H9 (cell line): Measurements from ENCODE around the gene POMT2. TPM values are rescaled to one million over a fixed set of nuclear protein-coding genes. Genes with fewer than 3 reads are reported as not detected.
"Not testable (repeated sequence)": the region's sequence is repeated elsewhere in the genome, so short reads cannot be mapped to it uniquely, and the experiment has no call there.

Experiments used
- DNase-seq: peaks from one replicate; pipeline ENCODE4 v3.0.0-alpha.2; 2017
- H2AFZ ChIP-seq: one replicate; pipeline ENCODE4 v1.6.1; 2013; ENCODE audit warnings: mild to moderate bottlenecking, low read length, control low read depth, moderate library complexity
- H2AK5ac ChIP-seq: 2 replicates; pipeline ENCODE4 v1.6.1; 2013; ENCODE audit warnings: low read length, control low read depth, mixed read lengths; ENCODE audit not compliant: insufficient read length
- H2BK120ac ChIP-seq: one replicate; pipeline ENCODE4 v1.6.1; 2013; ENCODE audit warnings: low read depth, mild to moderate bottlenecking, low read length, control low read depth, inconsistent platforms; ENCODE audit not compliant: poor library complexity, severe bottlenecking
- H2BK12ac ChIP-seq: 2 replicates; pipeline ENCODE4 v1.6.1; 2013; ENCODE audit warnings: low read length, control low read depth, mixed read lengths, low read depth; ENCODE audit not compliant: insufficient read length
- H2BK15ac ChIP-seq: 2 replicates; pipeline ENCODE4 v1.6.1; 2013; ENCODE audit warnings: low read depth, low read length, control low read depth
- H2BK20ac ChIP-seq: one replicate; pipeline ENCODE4 v1.6.1; 2013; ENCODE audit warnings: low read depth, mild to moderate bottlenecking, low read length, control low read depth, inconsistent platforms; ENCODE audit not compliant: poor library complexity, severe bottlenecking
- H2BK5ac ChIP-seq: 2 replicates; pipeline ENCODE4 v1.6.1; 2013; ENCODE audit warnings: low read length, control low read depth, mixed read lengths; ENCODE audit not compliant: insufficient read length
- H3K14ac ChIP-seq: 2 replicates; pipeline ENCODE4 v1.6.1; 2013; ENCODE audit warnings: low read length, control low read depth; ENCODE audit not compliant: insufficient read depth
- H3K18ac ChIP-seq: 2 replicates; pipeline ENCODE4 v1.6.1; 2013; ENCODE audit warnings: low read depth, mild to moderate bottlenecking, mixed read lengths, low read length, control low read depth; ENCODE audit not compliant: insufficient read length
- H3K23ac ChIP-seq: 2 replicates; pipeline ENCODE4 v1.6.1; 2013; ENCODE audit warnings: low read length, control low read depth, mixed read lengths, low read depth; ENCODE audit not compliant: insufficient read length
- H3K23me2 ChIP-seq: 2 replicates; pipeline ENCODE4 v1.6.1; 2013; ENCODE audit warnings: low read depth, mild to moderate bottlenecking, mixed read lengths, low read length, control low read depth; ENCODE audit not compliant: insufficient read length, poor library complexity, severe bottlenecking
- H3K27ac ChIP-seq: 2 replicates; pipeline ENCODE4 v1.5.1; 2013; ENCODE audit warnings: low read length, control low read depth, mixed read lengths, low read depth; ENCODE audit not compliant: insufficient read length
- H3K27me3 ChIP-seq: 2 replicates; pipeline ENCODE4 v1.6.1; 2013; ENCODE audit warnings: low read length, control low read depth, inconsistent platforms; ENCODE audit not compliant: insufficient read depth
- H3K4ac ChIP-seq: 2 replicates; pipeline ENCODE4 v1.6.1; 2013; ENCODE audit warnings: low read depth, mild to moderate bottlenecking, control low read depth, inconsistent platforms, low read length, moderate library complexity
- H3K4me1 ChIP-seq: 2 replicates; pipeline ENCODE4 v1.6.1; 2013; ENCODE audit warnings: low read length, control low read depth, inconsistent platforms; ENCODE audit not compliant: insufficient read depth
- H3K4me2 ChIP-seq: 2 replicates; pipeline ENCODE4 v1.6.1; 2013; ENCODE audit warnings: low read length, control low read depth, mixed read lengths; ENCODE audit not compliant: insufficient read length, insufficient read depth
- H3K56ac ChIP-seq: 2 replicates; pipeline ENCODE4 v1.6.1; 2013; ENCODE audit warnings: low read depth, mild to moderate bottlenecking, mixed read lengths, low read length, control low read depth; ENCODE audit not compliant: insufficient read length
- H3K79me1 ChIP-seq: 2 replicates; pipeline ENCODE4 v1.6.1; 2013; ENCODE audit warnings: low read depth, mild to moderate bottlenecking, moderate library complexity, low read length, control low read depth, inconsistent platforms; ENCODE audit not compliant: insufficient read depth, poor library complexity, severe bottlenecking
- H3K79me2 ChIP-seq: 2 replicates; pipeline ENCODE4 v1.6.1; 2013; ENCODE audit warnings: low read length, control low read depth, inconsistent platforms; ENCODE audit not compliant: insufficient read depth
- H3K9ac ChIP-seq: 2 replicates; pipeline ENCODE4 v1.6.1; 2013; ENCODE audit warnings: low read length, control low read depth, mixed read lengths; ENCODE audit not compliant: insufficient read length; ENCODE audit errors: extremely low read depth
- H3K9me3 ChIP-seq: one replicate; pipeline ENCODE4 v1.6.1; 2013; ENCODE audit warnings: low read depth, low read length, inconsistent platforms; ENCODE audit not compliant: control insufficient read depth
- H3T11ph ChIP-seq: one replicate; pipeline ENCODE4 v1.6.1; 2013; ENCODE audit warnings: mild to moderate bottlenecking, low read length, control low read depth, inconsistent platforms
- H4K20me1 ChIP-seq: one replicate; pipeline ENCODE4 v1.6.1; 2013; ENCODE audit not compliant: control insufficient read depth, insufficient read length, insufficient read depth
- H4K5ac ChIP-seq: 2 replicates; pipeline ENCODE4 v1.6.1; 2013; ENCODE audit warnings: low read depth, mild to moderate bottlenecking, mixed read lengths, low read length, control low read depth; ENCODE audit not compliant: insufficient read length
- H4K8ac ChIP-seq: replicated peaks from 2 replicates; pipeline ENCODE4 v1.6.1; 2013; ENCODE audit warnings: low read length, control low read depth, mixed read lengths, low read depth; ENCODE audit not compliant: insufficient read length
- H4K91ac ChIP-seq: 2 replicates; pipeline ENCODE4 v1.6.1; 2013; ENCODE audit warnings: low read depth, mild to moderate bottlenecking, moderate library complexity, mixed read lengths, low read length, control low read depth; ENCODE audit not compliant: insufficient read length
- H3K27ac Mint-ChIP-seq, 3 experiments: 2 replicates in 2 of 3; 3 replicates in 1 of 3; pipeline ENCODE4 v1.8.0; 2020 to 2021; ENCODE audit warnings: mixed read lengths in 3 of 3, mild to moderate bottlenecking in 1 of 3, moderate library complexity in 1 of 3
- H3K27me3 Mint-ChIP-seq: 2 replicates; pipeline ENCODE4 v1.8.0; 2021; ENCODE audit warnings: low read depth, mild to moderate bottlenecking, moderate library complexity, mixed read lengths
- H3K36me3 Mint-ChIP-seq, 3 experiments: 2 replicates in 2 of 3; 3 replicates in 1 of 3; pipeline ENCODE4 v1.8.0; 2020 to 2021; ENCODE audit warnings: low read depth in 3 of 3, mixed read lengths in 3 of 3; ENCODE audit not compliant: insufficient read depth in 1 of 3
- H3K4me1 Mint-ChIP-seq, 2 experiments: 2 replicates each; pipeline ENCODE4 v1.8.0; 2020; ENCODE audit warnings: mixed read lengths in 2 of 2
- H3K4me3 Mint-ChIP-seq, 2 experiments: 2 replicates in 1 of 2; 3 replicates in 1 of 2; pipeline ENCODE4 v1.8.0; 2020 to 2021; ENCODE audit warnings: mild to moderate bottlenecking in 2 of 2, mixed read lengths in 2 of 2, moderate library complexity in 1 of 2
- H3K9me3 Mint-ChIP-seq, 2 experiments: 2 replicates in 1 of 2; 3 replicates in 1 of 2; pipeline ENCODE4 v1.8.0; 2020; ENCODE audit warnings: mild to moderate bottlenecking in 2 of 2, mixed read lengths in 2 of 2, moderate library complexity in 1 of 2
- WGBS: extraction: QIAGEN DNeasy Blood & Tissue Kit; methylation state at CpG from one replicate; pipeline ENCODE4 v1.1.7; 2013; ENCODE audit warnings: missing lambda C conversion rate, low lambda C conversion rate, mixed read lengths; ENCODE audit not compliant: insufficient read length; ENCODE audit errors: extremely low coverage; 5-methylcytosine and 5-hydroxymethylcytosine counted together
- total RNA-seq: library from RNA; stranded (reverse); gene quantifications from 2 replicates; pipeline ENCODE4 v1.2.1, GENCODE V29; 2021
- TF ChIP-seq, protein P1 (sequence below): fragments of 200-600 bp; sonication (generic); conservative IDR thresholded peaks from 3 replicates; pipeline ENCODE4 v1.8.0; 2021; ENCODE audit warnings: antibody characterized with exemption, mild to moderate bottlenecking

POMT2 gene
- total RNA-seq, 1 experiment from 2014 or later, result 25.2 TPM

DNA sequence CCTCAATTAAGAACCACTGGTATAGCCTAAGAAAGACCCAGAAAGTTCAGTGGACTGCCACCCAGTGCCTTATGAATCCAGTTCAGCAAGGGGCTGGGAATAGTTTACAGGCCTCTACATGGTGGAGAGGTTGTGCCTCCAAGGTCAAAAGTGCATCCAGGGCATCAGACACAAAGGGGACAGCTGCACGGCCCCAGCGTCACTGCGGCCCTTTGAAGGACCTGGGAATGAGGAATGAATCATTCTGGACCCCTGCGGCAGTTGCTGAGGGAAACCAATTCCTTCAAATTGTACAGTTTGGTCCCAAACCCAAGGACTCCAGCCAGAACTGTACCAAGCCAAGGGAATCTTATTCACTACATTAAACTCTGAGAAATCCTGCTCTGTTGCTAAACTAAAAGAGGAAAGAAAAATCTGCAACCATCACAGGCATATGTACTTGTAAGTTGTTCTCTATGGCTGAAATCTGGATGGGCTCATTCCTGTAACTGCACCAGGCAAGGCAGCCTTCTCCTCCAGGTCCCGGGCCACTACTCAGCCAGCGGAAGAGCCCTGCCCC lies 38.8 kb downstream of the POMT2 start:
- H3K36me3 Mint-ChIP-seq, result peaks cover 9 to 43% (median 29%) of the 10 kb centered on the region in 3 experiments; a peak in 6 of 7 replicates
- H3K23ac ChIP-seq, result no peak overlapping the region
- no peak overlapping the region for H2AFZ ChIP-seq
- H4K8ac ChIP-seq, result no peak overlapping the region
- H3K27me3 Mint-ChIP-seq, result no peaks in the 10 kb centered on the region
- no peaks in the 10 kb centered on the region for H3K4me1 ChIP-seq
- H2BK15ac ChIP-seq, result no peak overlapping the region
- no peak overlapping the region for H4K91ac ChIP-seq
- no peak overlapping the region for H3T11ph ChIP-seq
- H3K56ac ChIP-seq, result no peak overlapping the region
- no peak overlapping the region for H2AK5ac ChIP-seq
- no peak overlapping the region for H3K4ac ChIP-seq
- no peak overlapping the region for H3K27ac ChIP-seq
- H2BK5ac ChIP-seq, result no peak overlapping the region
- H3K9ac ChIP-seq, result no peak overlapping the region
- no peaks in the 10 kb centered on the region for H3K79me1 ChIP-seq
- no peak overlapping the region for H3K4me3 Mint-ChIP-seq
- H4K5ac ChIP-seq, result no peak overlapping the region
- H2BK12ac ChIP-seq, result no peak overlapping the region
- TF ChIP-seq, protein P1, sequence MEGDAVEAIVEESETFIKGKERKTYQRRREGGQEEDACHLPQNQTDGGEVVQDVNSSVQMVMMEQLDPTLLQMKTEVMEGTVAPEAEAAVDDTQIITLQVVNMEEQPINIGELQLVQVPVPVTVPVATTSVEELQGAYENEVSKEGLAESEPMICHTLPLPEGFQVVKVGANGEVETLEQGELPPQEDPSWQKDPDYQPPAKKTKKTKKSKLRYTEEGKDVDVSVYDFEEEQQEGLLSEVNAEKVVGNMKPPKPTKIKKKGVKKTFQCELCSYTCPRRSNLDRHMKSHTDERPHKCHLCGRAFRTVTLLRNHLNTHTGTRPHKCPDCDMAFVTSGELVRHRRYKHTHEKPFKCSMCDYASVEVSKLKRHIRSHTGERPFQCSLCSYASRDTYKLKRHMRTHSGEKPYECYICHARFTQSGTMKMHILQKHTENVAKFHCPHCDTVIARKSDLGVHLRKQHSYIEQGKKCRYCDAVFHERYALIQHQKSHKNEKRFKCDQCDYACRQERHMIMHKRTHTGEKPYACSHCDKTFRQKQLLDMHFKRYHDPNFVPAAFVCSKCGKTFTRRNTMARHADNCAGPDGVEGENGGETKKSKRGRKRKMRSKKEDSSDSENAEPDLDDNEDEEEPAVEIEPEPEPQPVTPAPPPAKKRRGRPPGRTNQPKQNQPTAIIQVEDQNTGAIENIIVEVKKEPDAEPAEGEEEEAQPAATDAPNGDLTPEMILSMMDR, result no peak
- H3K4me1 Mint-ChIP-seq, result no peaks in the 10 kb centered on the region
- H3K9me3 Mint-ChIP-seq, result no peaks in the 10 kb centered on the region; a peak in 1 of 5 replicates
- no peaks in the 10 kb centered on the region for H3K79me2 ChIP-seq
- H4K20me1 ChIP-seq, result no peaks in the 10 kb centered on the region
- no peak overlapping the region for H2BK20ac ChIP-seq
- H3K4me2 ChIP-seq, result no peak overlapping the region
- DNase-seq, result no peak
- H3K14ac ChIP-seq, result no peak overlapping the region
- no peaks in the 10 kb centered on the region for H3K9me3 ChIP-seq
- no peaks in the 10 kb centered on the region for H3K23me2 ChIP-seq
- H2BK120ac ChIP-seq, result no peak overlapping the region
- no peak overlapping the region for H3K18ac ChIP-seq
- H3K27me3 ChIP-seq, result no peaks in the 10 kb centered on the region
- H3K27ac Mint-ChIP-seq, result no peak overlapping the region
- no CpG with 5 or more reads among the region's 6 CpGs for WGBS

DNA sequence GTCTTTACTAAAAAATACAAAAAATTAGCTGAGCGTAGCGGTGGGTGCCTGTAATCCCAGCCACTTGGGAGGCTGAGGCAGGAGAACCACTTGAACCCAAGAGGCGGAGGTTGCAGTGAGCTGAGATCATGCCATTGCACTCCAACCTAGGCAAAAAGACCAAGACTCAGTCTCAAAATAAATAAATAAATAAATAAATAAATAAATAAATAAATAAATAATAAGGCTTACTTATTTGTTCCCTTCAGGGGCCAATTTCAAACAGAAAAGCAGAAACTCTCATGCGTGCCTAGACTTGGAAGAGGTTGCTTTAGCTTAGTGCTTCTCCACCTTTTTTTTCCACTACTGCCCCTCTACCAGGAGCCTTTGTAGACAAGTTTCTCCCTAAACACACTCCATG lies 39.8 kb downstream of the POMT2 start:
- H3K27me3 Mint-ChIP-seq, H2BK5ac ChIP-seq, H3K4me1 ChIP-seq, H4K8ac ChIP-seq, H4K5ac ChIP-seq, H2BK12ac ChIP-seq, H3K4ac ChIP-seq, H2AFZ ChIP-seq, H2BK20ac ChIP-seq, H3K9me3 ChIP-seq, H2BK15ac ChIP-seq, H3K9ac ChIP-seq, H3K14ac ChIP-seq, H3K27ac Mint-ChIP-seq, H3K23ac ChIP-seq, H3K79me2 ChIP-seq, H3K4me1 Mint-ChIP-seq, H3K56ac ChIP-seq, H3K9me3 Mint-ChIP-seq, H3K23me2 ChIP-seq, H3K27me3 ChIP-seq, H2BK120ac ChIP-seq, H3K18ac ChIP-seq, H4K91ac ChIP-seq, H3K4me3 Mint-ChIP-seq, H3T11ph ChIP-seq, H3K27ac ChIP-seq, H3K79me1 ChIP-seq, H3K4me2 ChIP-seq, DNase-seq, H2AK5ac ChIP-seq, H4K20me1 ChIP-seq: not testable (repeated sequence)
- peaks cover 9 to 36% (median 20%) of the 10 kb centered on the region in 3 experiments; a peak in 6 of 7 replicates for H3K36me3 Mint-ChIP-seq
- no CpG with 5 or more reads among the region's 4 CpGs for WGBS
